ENCODE measurements around the gene SELENOK.

DNA sequence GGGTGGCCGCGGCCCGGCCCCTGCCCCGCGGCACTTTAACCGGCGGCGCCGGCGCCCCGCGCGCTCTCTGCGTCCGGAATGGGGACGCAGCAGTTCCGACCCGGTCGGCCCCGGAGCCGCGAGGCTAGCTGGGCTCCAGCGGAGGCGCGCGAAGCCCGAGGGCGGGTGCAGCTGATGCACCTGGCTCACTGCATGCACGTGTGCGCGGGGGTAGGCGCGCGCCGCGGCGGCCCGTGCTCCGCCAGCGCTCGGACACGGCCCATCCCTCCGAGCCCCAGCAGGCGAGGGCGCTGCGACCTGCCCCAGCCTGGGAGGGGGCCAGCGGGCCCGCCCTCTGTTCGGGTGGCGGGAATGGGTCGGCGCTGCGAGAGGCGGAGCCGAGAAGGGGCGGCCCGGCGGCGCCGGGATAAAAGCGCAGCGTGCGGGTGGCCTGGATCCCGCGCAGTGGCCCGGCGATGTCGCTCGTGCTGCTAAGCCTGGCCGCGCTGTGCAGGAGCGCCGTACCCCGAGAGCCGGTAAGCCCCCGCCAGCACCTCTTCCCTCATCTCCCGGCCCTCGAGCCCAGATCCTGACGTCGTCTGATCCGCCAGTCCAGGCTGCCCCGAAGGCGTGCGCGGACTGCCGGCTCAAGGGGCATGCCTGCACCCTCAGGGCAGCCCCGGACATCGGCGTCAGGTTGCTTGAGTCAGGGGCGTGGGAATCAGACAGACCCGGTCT is 45.4 kb downstream of the SELENOK start, which contains the start of the genes CHDH and IL17RB:
- TF ChIP-seq CTCF (IDR thresholded peaks at IDR 0.05; ENCODE audit: extremely low read depth in 1 of 2, insufficient read depth in 1 of 2, low read depth in 1 of 2, low read length in 2 of 2): no peak
- no peak for TF ChIP-seq POLR2A (IDR thresholded peaks at IDR 0.05; ENCODE audit: low read depth, low read length)
- TF ChIP-seq MYC (IDR thresholded peaks at IDR 0.05; ENCODE audit: low read depth, low read length): no peak
- no peak for TF ChIP-seq POLR2AphosphoS5 (IDR thresholded peaks at IDR 0.05; ENCODE audit: insufficient read depth, low read depth, low read length)
- TF ChIP-seq EZH2 (IDR thresholded peaks at IDR 0.05; ENCODE audit: borderline replicate concordance, low read depth, low read length, severe bottlenecking): peak; percentile 83
- no peak for TF ChIP-seq GATA2 (IDR thresholded peaks at IDR 0.05; ENCODE audit: insufficient read depth, insufficient read length, low read depth, low read length)
- TF ChIP-seq FOS (IDR thresholded peaks at IDR 0.05; ENCODE audit: borderline replicate concordance, insufficient read depth, low read length): no peak
- no peak for TF ChIP-seq JUN (IDR thresholded peaks at IDR 0.05; ENCODE audit: borderline replicate concordance, insufficient read depth, insufficient read length, low read depth)
- TF ChIP-seq MAX (IDR thresholded peaks at IDR 0.05; ENCODE audit: insufficient read depth, insufficient read length): no peak

Data from endothelial cell of umbilical vein (primary cell).